WTC11 (cell line): Measurements from ENCODE around the gene PPP1R12B.

Experiments used
- CBFB ChIP-seq: sonication (generic); formaldehyde crosslinking; IDR thresholded peaks from 2 replicates; pipeline ENCODE4 v1.8.1; 2022; ENCODE audit warnings: mild to moderate bottlenecking, low read depth, missing genetic modification reagents
- CREB1 ChIP-seq: sonication (generic); formaldehyde crosslinking; IDR thresholded peaks from 2 replicates; pipeline ENCODE4 v1.8.0; 2023; ENCODE audit warnings: mild to moderate bottlenecking, missing genetic modification reagents
- CREM ChIP-seq: sonication (generic); formaldehyde crosslinking; IDR thresholded peaks from 2 replicates; pipeline ENCODE4 v1.8.1; 2022; ENCODE audit warnings: mild to moderate bottlenecking, missing genetic modification reagents, moderate library complexity
- KAT7 ChIP-seq: sonication (generic); formaldehyde crosslinking; IDR thresholded peaks from 2 replicates; pipeline ENCODE4 v1.8.1; 2023; ENCODE audit warnings: missing genetic modification reagents, mild to moderate bottlenecking, borderline replicate concordance
- NR3C1 ChIP-seq: sonication (generic); formaldehyde crosslinking; conservative IDR thresholded peaks from 2 replicates; pipeline ENCODE4 v1.8.1; 2023; ENCODE audit warnings: low read depth, mild to moderate bottlenecking, missing genetic modification reagents
- TCF7 ChIP-seq: sonication (generic); formaldehyde crosslinking; IDR thresholded peaks from 2 replicates; pipeline ENCODE4 v1.8.0; 2022; ENCODE audit warnings: mild to moderate bottlenecking, low read depth, missing genetic modification reagents, moderate library complexity
- ZNF138 ChIP-seq: sonication (generic); formaldehyde crosslinking; conservative IDR thresholded peaks from 2 replicates; pipeline ENCODE4 v1.8.1; 2022; ENCODE audit warnings: mild to moderate bottlenecking, moderate library complexity, missing genetic modification reagents
- TF ChIP-seq, protein P1 (sequence below): fragments of 250-450 bp; sonication (Bioruptor Pico); IDR thresholded peaks from 2 replicates; pipeline ENCODE4 v2.1.2; 2022; ENCODE audit warnings: mild to moderate bottlenecking, moderate library complexity
- TF ChIP-seq, protein P2 (sequence below): fragments of 200-600 bp; IDR thresholded peaks from 2 replicates; pipeline ENCODE4 v1.8.0; 2022; ENCODE audit warnings: antibody characterized with exemption
- TF ChIP-seq, protein P3 (sequence below): sonication (generic); formaldehyde crosslinking; IDR thresholded peaks from 2 replicates; pipeline ENCODE4 v1.8.0; 2022; ENCODE audit warnings: mild to moderate bottlenecking, missing genetic modification reagents
- TF ChIP-seq, protein P4 (sequence below): sonication (generic); formaldehyde crosslinking; conservative IDR thresholded peaks from 2 replicates; pipeline ENCODE4 v1.8.1; 2022; ENCODE audit warnings: mild to moderate bottlenecking, missing genetic modification reagents

DNA sequence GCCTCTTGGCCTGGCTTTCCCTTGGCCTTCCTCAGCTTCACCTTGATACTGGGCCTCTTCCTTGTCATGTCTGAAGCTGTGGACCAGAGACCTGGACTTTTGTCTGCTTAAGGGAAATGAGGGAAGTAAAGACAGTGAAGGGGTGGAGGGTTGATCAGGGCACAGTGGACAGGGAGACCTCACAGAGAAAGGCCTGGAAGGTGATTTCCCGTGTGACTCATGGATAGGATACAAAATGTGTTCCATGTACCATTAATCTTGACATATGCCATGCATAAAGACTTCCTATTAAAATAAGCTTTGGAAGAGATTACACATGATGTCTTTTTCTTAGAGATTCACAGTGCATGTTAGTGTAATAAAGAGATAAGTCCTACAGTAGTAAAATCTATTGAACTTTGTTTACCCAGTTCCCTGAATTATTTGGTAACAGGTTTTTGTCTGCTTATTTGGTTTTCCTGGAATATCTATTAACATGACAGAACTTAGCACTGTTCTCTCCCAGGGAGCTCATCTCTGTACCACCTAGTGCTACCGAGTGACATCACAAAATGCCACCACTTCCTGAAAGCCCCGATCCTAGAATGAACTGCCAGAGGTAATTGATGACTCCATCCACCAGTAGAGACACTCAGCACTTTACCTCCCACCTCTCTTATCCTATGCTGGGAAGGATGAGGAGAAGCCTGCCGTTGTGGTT, 29.0 kb upstream of the PPP1R12B start:
- TF ChIP-seq, protein P1, sequence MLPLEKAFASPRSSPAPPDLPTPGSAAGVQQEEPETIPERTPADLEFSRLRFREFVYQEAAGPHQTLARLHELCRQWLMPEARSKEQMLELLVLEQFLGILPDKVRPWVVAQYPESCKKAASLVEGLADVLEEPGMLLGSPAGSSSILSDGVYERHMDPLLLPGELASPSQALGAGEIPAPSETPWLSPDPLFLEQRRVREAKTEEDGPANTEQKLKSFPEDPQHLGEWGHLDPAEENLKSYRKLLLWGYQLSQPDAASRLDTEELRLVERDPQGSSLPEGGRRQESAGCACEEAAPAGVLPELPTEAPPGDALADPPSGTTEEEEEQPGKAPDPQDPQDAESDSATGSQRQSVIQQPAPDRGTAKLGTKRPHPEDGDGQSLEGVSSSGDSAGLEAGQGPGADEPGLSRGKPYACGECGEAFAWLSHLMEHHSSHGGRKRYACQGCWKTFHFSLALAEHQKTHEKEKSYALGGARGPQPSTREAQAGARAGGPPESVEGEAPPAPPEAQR: no peak
- TF ChIP-seq, protein P2, sequence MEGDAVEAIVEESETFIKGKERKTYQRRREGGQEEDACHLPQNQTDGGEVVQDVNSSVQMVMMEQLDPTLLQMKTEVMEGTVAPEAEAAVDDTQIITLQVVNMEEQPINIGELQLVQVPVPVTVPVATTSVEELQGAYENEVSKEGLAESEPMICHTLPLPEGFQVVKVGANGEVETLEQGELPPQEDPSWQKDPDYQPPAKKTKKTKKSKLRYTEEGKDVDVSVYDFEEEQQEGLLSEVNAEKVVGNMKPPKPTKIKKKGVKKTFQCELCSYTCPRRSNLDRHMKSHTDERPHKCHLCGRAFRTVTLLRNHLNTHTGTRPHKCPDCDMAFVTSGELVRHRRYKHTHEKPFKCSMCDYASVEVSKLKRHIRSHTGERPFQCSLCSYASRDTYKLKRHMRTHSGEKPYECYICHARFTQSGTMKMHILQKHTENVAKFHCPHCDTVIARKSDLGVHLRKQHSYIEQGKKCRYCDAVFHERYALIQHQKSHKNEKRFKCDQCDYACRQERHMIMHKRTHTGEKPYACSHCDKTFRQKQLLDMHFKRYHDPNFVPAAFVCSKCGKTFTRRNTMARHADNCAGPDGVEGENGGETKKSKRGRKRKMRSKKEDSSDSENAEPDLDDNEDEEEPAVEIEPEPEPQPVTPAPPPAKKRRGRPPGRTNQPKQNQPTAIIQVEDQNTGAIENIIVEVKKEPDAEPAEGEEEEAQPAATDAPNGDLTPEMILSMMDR: no peak
- TF ChIP-seq, protein P3, sequence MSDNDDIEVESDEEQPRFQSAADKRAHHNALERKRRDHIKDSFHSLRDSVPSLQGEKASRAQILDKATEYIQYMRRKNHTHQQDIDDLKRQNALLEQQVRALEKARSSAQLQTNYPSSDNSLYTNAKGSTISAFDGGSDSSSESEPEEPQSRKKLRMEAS: no peak
- TF ChIP-seq CBFB (CRISPR knock-in tag) (no peak), NR3C1 (CRISPR knock-in tag) (no peak), ZNF138 (no peak), TCF7 (no peak), CREM (no peak), KAT7 (CRISPR knock-in tag) (no peak), CREB1 (CRISPR knock-in tag) (no peak)
- TF ChIP-seq, protein P4, sequence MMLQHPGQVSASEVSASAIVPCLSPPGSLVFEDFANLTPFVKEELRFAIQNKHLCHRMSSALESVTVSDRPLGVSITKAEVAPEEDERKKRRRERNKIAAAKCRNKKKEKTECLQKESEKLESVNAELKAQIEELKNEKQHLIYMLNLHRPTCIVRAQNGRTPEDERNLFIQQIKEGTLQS (CRISPR knock-in tag): no peak
